Esophagus squamous epithelium (tissue), 5 donors: ENCODE measurements around the gene SOX6. TPM values are rescaled to one million over a fixed set of nuclear protein-coding genes. Genes with fewer than 3 reads are reported as not detected.

Experiments used
- DNase-seq: peaks from one replicate; lab custom pipeline; 2025; lab: John Stamatoyannopoulos, UW
- H3K27ac ChIP-seq, 4 donors: fragments of 200-600 bp; sonication (generic); one replicate each; pipeline ENCODE4 v1.5.1; 2016 to 2019; ENCODE audit warnings: mild to moderate bottlenecking in 1 of 4
- H3K27me3 ChIP-seq, 4 donors: fragments of 200-600 bp; sonication (generic); 1 replicate in 3 of 4; 2 replicates in 1 of 4; pipeline versions ENCODE4 v1.5.1 to v1.6.0; 2017 to 2021; ENCODE audit warnings: antibody characterized with exemption in 1 of 4
- H3K36me3 ChIP-seq, 3 donors: fragments of 200-600 bp; sonication (generic); one replicate each; pipeline ENCODE4 v1.5.1; 2016 to 2019
- H3K4me1 ChIP-seq, 3 donors: fragments of 200-600 bp; sonication (generic); one replicate each; pipeline ENCODE4 v1.5.1; 2017 to 2019
- H3K4me3 ChIP-seq, 4 donors: fragments of 200-600 bp; sonication (generic); 1 replicate in 3 of 4; 2 replicates in 1 of 4; pipeline ENCODE4 v1.5.1; 2016 to 2019; ENCODE audit warnings: mild to moderate bottlenecking in 2 of 4, moderate library complexity in 1 of 4
- H3K9me3 ChIP-seq, 3 donors: fragments of 200-600 bp; sonication (generic); one replicate each; pipeline ENCODE4 v1.5.1; 2016 to 2019
- CTCF ChIP-seq, 6 experiments: fragments of 450-650 bp in 4 of 6; fragments of 200-600 bp in 2 of 6; sonication (generic) in 2 of 6; IDR thresholded peaks; one replicate each; pipeline ENCODE4 v1.5.1; 2016 to 2019; ENCODE audit warnings: antibody characterized with exemption in 6 of 6, mild to moderate bottlenecking in 4 of 6, moderate library complexity in 4 of 6
- POLR2A ChIP-seq, 4 donors: fragments of 450-650 bp; IDR thresholded peaks; one replicate each; pipeline ENCODE4 v1.6.1; 2017; ENCODE audit warnings: antibody characterized with exemption in 4 of 4, mild to moderate bottlenecking in 4 of 4, moderate library complexity in 3 of 4
- WGBS, 2 donors: methylation state at CpG; one replicate each; pipeline ENCODE4 v1.1.5; 2018; 5-methylcytosine and 5-hydroxymethylcytosine counted together
- intact Hi-C: fragments of 100-400 bp; cut with DNase I; formaldehyde crosslinking; loops from one replicate; pipeline ENCODE4 v1.15.0; 2022
- total RNA-seq, 4 donors: library from RNA; depleted of rRNA; stranded (reverse); fragments of >200 nt; gene quantifications; one replicate each; pipeline ENCODE4 v1.1.0, GENCODE V29; 2016
- donor health status: DM: yes; HTN: yes; CAD: no.

SOX6 gene
- total RNA-seq, 4 donors from 2014 or later = 7.8 to 16.0 (median 10.6) TPM

- H3K27ac ChIP-seq = no peak overlapping the region
- WGBS, 2 donors = 80 to 84% methylated on average over 3 of the region's 3 CpGs
- H3K4me1 ChIP-seq = no peaks in the 10 kb centered on the region
- H3K4me3 ChIP-seq = no peak overlapping the region
- intact Hi-C loops = no loop called here
- no peaks in the 10 kb centered on the region for H3K27me3 ChIP-seq
- TF ChIP-seq POLR2A (IDR thresholded peaks at IDR 0.05) (no peak), CTCF (IDR thresholded peaks at IDR 0.05) (no peak)
- no peaks in the 10 kb centered on the region for H3K9me3 ChIP-seq
- DNase-seq = no peak
- no peaks in the 10 kb centered on the region for H3K36me3 ChIP-seq
Observed at GRCh38 chr11:16204261-16204660, 152.1 kb downstream of the SOX6 start.

- no peaks in the 10 kb centered on the region for H3K36me3 ChIP-seq
- H3K4me1 ChIP-seq = peaks cover 0 to 7% (median 0%) of the 10 kb centered on the region in 3 donors
- H3K27me3 ChIP-seq = no peaks in the 10 kb centered on the region
- no peaks in the 10 kb centered on the region for H3K9me3 ChIP-seq
- 58 to 60% methylated on average over 3 of the region's 3 CpGs for WGBS, 2 donors
- H3K4me3 ChIP-seq = no peak overlapping the region
- DNase-seq = no peak
- TF ChIP-seq POLR2A (IDR thresholded peaks at IDR 0.05) (no peak), CTCF (IDR thresholded peaks at IDR 0.05) (no peak)
- H3K27ac ChIP-seq = no peak overlapping the region
- intact Hi-C loops = no loop called here
Observed at GRCh38 chr11:16195651-16196050, 160.7 kb downstream of the SOX6 start.

- DNase-seq = no peak
- Histone ChIP-seq H3K27ac (no peak overlapping the region), H3K36me3 (no peaks in the 10 kb centered on the region), H3K4me3 (no peak overlapping the region), H3K4me1 (peaks cover 0 to 7% (median 0%) of the 10 kb centered on the region in 3 donors), H3K27me3 (no peaks in the 10 kb centered on the region), H3K9me3 (no peaks in the 10 kb centered on the region)
- 25 to 36% methylated on average over 2 of the region's 2 CpGs for whole genome bisulfite sequencing, 2 donors
- intact Hi-C loops = no loop called here
- no peak for TF ChIP-seq CTCF (IDR thresholded peaks at IDR 0.05)
- TF ChIP-seq POLR2A (IDR thresholded peaks at IDR 0.05) = no peak
Observed at GRCh38 chr11:16194566-16194965, 161.8 kb downstream of the SOX6 start.

GRCh38 chr11:16193897-16194381 is 162.4 kb downstream of the SOX6 start:
- Histone ChIP-seq H3K4me3 (no peak overlapping the region), H3K9me3 (no peaks in the 10 kb centered on the region), H3K27ac (no peak overlapping the region), H3K27me3 (no peaks in the 10 kb centered on the region), H3K36me3 (no peaks in the 10 kb centered on the region), H3K4me1 (peaks cover 0 to 7% (median 0%) of the 10 kb centered on the region in 3 donors)
- DNase-seq = no peak
- intact Hi-C loops = no loop called here
- no peak for TF ChIP-seq CTCF (IDR thresholded peaks at IDR 0.05)
- no peak for TF ChIP-seq POLR2A (IDR thresholded peaks at IDR 0.05)
- WGBS, 2 donors = 38 to 46% methylated on average over 1 of the region's 1 CpG

- no peak for DNase-seq
- H3K4me1 ChIP-seq = peaks cover 0 to 7% (median 0%) of the 10 kb centered on the region in 3 donors
- no peak overlapping the region for H3K4me3 ChIP-seq
- no peaks in the 10 kb centered on the region for H3K9me3 ChIP-seq
- no peak for TF ChIP-seq CTCF (IDR thresholded peaks at IDR 0.05)
- no peak for TF ChIP-seq POLR2A (IDR thresholded peaks at IDR 0.05)
- no peaks in the 10 kb centered on the region for H3K27me3 ChIP-seq
- 50 to 63% methylated on average over 4 of the region's 4 CpGs for WGBS, 2 donors
- no peak overlapping the region for H3K27ac ChIP-seq
- no peaks in the 10 kb centered on the region for H3K36me3 ChIP-seq
- intact Hi-C loops = no loop called here
Observed at GRCh38 chr11:16191868-16192240, 164.5 kb downstream of the SOX6 start.
